Stimulated activated naive CD4-positive, alpha-beta T cell (primary cell): Measurements from ENCODE around the gene NDUFC1.
"Not testable (repeated sequence)": the region's sequence is repeated elsewhere in the genome, so short reads cannot be mapped to it uniquely, and the experiment has no call there.

Experiments
- DNase-seq, 6 experiments: peaks; one replicate each; lab custom pipeline; 2025; lab: John Stamatoyannopoulos, UW

The NDUFC1 gene

DNA sequence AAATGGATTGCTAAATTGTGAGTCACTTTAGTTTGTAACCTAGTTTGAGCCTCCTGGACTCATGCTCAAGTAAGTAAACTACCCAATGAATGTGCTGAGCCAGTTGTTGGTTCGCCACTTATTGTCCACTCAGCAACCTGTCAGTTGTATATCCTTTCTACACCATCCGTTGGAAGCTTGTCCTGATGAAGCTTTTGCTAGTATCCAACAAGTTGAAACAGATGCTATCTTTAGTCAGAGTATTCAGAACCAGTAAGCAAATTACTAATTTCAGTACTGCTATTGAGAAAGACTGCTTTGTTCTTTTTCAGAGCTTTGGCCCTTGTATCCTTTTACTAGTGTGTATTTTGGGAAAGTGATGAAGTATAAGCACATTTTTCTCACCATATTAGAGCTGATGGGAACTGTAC is 5.3 kb downstream of the NDUFC1 start:
- DNase-seq = no peak

DNA sequence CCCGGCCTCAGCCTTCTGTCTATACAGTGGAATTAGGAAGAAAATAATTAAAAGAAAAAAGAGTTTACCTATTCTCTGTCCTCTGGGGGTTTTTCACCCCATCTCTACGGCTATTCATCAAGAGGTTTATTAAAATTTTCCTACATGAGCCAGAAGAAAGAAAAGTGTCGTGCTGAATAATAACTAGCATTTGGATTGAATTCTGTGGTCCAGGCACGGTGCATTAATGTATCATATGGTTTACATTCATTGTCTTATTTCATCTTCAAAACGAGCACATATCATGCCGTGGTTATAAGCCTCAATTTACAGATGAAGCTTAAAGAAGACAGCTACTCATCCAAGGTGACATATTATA is 6.4 kb downstream of the NDUFC1 start:
- no peak for DNase-seq

DNA sequence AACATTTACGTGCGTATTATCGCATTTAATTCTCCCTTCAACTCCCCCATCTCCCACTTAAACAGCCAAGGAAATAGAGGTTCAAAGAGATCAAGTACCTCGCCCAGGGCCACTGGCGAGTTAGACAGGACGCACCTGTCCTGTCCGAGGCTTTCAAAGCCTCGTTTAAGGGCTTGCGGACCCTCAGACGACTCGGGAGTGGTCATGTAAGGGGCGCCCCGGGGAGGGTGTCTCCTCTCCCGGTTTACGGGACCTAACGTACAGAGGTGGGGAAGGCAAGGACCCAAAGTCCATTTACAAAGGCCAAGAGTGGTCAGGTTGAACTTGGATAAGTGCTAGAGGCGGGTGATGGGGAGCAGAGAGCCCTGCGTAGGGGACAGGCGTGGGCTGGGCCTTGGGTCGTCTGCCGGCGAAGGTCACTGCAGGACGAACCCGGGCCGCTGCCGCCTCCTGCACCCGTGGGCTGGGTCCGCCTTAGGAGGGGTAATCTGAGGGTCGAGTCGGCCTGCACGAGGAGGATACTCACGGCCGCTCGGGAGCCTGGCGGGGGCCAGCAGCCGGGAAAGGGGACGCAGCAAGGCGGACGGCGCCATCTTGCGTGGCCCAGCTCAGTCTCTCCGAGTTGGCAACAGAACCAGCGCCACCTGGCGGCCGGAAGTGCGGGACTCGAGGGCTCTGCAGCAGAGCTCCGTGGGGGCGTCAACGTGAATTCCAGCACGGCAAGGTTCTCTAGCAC is 6.9 kb downstream of the NDUFC1 start:
- DNase-seq = peak; percentile 81 to 95 (median 94)

DNA sequence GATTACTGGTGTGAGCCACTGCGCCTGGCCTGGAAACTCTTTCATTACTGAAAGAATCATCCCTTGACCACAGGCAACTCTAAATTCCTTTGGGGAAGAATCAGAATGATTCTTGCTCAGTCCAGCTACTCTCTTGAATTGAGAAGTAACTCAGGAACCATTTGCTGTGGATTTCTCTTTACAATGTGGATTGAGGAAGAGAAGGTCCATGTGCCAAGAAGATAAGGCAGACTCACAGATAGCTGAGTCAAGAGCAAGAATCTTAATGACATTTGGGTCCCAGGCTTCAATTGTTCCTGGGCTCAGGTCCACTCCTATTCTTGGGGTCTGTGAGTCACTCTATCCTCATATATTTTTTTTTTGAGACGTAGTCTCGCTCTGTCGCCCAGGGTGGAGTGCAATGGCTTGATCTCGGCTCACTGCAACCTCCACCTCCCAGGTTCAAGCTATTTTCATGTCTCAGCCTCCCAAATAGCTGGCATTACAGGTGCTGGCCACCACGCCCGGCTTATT is 16.0 kb downstream of the NDUFC1 start:
- no peak for DNase-seq

DNA sequence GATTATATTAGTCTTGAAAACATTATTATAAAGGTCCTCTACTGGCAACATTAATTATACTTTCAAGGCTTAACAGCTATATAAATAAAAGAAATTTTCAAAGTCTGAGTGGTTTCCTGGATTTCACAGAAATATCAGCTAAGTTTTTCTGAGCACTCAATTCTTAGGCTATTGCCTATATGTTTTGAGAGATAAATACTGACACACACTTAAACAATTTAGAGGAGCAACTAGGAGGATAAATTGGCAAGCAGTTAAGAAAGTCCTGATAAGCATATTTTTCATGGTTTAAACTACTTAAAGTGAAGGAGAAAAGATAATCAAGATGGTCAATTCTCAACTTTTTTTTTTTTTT is 19.6 kb downstream of the NDUFC1 start:
- no peak for DNase-seq

DNA sequence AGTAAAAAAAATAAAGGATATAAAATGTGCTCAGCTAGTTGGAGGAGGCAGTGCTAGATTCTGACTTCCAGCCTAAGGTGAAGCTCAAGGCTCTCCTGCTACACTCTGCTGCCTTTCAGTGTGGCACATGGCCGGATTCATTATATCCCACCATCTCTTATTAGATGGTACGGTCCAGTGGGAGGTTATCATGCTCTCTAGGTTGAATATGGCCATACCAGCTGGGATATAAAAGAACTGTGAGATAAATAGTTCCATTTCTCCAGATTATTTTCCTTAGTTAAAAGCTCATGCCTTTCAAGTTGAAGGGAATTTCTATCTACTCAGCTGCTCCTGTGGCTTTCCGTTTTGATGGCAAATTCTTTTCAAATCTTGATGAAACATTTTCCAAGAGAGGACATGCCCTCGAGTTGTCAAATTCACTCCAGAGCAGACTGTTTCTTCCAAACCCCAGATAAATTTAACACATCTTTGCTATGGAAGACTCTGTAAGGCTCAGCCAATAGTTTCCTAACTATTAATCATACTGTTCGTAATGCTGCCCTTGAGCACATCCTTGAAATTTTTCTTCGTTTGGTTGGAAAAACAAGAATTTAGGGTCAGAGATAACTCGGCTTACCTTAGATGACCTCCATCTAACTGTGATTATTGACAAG is 20.1 kb downstream of the NDUFC1 start:
- DNase-seq = no peak

DNA sequence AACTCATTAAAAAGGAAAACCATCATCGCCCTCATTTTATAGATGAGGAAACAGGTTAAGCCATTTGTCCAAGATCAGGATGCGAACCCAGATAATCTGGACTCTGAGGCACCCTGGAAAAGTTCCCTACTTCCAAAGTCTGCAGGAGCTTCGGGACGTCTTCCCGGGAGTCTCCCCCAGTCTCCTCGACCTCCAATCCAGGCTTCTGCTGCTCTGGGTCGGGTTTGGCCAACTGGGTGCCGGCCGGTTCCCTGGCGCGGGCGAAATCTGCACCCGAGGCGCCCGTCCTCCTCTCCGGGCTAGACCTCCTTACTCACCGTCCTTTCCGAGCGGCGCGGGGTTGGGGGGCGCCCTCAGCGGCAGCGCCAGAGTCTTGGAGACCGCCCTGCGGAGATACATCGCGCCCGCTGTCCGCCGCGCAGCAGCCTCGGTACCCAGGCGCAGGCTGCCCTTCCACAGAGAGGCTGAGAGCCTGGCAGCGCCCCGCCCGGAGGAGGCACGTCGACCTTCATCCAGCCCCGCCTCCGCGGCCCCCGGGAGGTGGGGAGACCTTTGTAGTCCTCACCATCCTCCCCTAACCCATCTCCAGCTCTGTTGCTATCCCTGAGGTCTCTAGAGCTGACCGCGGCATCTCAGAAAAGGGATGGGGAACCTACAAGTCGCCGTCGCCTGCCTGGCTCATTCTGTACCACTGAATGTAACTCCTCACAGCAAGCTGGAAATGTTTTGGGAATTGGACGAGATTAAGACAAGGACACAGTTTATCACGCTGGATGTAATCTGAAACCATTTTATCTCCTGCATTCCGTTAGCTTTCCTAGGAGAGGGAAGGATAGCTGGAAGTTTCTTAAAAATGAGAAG is 22.3 kb downstream of the NDUFC1 start, which contains the start of gene MGARP:
Gene MGARP (minus strand): TSS at position 466 of the 861 bp plus-strand sequence. CDS start 67 bp downstream, at position 399.
- peak in 3 of 6 experiments; percentile 9 to 22 (median 16) for DNase-seq

DNA sequence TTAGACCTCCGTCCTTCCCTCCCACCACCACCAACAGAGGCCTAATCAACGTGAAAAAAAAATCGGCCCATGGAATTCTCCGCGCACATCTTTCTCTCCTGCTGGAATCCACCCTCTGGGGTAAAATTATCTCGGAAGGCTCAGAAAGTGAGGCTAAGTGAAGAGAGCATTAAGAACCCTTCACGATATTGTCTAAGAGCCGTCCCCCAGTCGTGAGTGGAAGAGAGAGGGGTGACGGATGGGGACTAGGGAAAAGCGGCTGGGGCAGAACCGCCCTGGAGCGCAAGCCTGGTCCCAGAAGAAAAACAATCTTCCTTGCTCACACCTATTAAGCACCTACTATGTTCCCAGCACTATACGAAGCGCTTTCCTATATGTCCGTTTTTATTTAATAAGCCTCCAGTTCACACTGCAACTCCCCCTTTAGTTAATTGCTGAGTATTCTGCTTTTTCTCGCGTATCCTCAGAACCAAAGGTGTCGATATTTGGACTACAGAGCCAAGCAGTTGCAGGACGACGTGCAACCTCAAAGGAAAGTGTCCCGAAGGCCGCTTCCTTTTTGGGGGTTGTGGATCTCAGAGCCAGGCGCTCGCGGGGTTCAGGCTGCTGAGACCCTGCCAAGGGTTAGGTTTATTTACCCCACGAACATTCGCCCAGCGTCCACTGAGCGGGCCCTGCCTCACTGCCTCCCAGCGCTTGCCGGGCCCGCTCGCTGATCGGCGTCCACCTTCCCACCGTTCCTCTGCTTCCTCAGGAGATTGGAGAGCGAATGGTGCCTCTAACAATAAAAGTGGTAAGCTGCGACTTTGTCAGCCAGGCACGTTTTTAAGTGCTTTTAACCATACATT is 23.1 kb downstream of the NDUFC1 start:
- DNase-seq = peak in 2 of 6 experiments; percentile 5 to 22

DNA sequence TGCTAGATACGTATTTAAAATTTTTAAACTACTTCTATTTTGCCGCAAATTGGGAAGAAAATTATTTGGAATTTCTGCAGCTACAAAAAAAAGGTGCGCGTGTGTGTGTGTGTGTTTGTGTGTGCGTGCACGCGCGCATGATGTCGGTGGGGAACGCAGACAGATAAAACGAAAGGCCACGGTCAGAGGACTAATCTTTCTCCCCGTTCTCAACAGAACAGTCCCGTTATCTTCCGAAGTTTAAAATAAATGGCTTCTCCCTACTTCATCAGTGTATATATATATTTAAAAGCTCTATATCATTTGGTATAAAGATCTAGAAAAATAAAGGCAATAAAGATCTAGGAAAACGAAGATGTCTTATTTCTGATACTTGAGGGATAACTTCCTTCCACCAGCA is 23.8 kb downstream of the NDUFC1 start:
- DNase-seq = peak in 1 of 6 experiments; percentile 9

DNA sequence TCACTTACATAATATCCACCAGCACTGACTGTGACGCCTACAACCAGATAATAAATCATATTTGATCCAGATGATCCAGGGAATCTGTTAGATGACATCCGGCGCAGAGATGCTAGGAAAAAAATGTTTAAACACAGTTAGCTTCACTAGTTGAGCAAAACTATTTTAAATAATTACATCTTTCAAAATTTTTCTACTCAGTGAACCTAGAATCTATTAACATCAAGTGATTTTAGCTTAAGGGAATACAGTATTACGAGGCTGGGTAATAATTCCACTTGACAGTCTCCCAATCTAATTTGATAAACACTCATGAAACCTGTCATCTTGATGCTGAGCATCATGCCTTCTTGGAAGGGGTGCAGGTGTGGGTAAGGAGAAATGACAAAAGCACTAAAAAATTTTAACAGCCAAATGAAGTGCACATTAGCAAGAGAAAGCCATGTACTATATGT is 27.0 kb downstream of the NDUFC1 start:
- DNase-seq = no peak

DNA sequence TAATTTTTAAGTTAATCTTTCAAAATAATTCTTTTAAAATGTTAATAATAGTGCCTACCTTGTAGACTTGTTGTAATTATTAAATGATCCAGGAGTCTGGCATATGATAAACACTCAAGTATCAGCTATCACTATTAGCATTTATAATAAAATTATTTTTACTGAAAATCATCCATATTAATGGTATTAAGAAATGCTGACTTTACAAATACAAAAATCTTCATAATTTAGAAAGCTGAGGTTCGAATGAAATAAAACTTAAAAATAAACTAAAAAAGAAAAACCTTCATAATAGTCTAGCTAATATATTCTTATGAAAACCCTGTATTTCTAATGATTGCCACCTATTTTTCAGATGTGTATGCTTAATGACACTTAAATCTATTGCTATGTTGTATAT is 27.5 kb downstream of the NDUFC1 start:
- no peak for DNase-seq

DNA sequence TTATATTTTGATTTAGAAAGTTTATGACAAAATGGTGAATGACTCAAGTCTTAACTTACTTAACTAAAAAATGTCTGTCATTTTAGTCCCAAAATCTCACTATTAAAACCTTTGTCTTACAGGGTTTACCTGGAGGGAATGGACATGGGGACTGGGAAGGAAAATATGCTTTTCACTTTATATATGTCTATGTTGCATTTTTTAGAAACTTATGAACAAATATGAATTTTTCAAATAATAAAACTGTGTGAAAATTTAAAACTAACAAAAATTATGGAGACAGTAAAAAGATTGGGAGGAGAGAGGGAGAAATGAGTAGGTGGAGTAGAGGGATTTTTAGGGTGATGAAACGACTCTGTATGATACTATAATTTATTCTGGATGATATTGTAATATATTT is 28.4 kb downstream of the NDUFC1 start:
- DNase-seq = no peak

DNA sequence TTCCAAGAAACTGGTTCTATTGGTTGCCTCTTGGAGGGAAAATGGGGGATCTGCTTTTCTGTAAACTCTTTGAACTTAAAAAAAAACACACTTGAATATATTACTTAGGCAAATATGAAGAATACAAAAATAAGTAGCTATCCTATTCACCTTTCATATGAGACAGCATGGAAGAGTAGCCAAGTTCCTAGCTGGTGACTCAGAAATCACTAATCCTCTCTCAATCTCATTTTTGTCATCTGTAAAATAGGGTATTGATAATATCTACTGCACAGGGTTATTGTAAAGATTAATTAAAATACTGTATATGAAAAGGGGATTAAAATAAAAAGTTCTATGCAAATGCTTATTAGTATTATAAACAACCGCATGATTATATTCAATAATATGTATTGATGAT is 35.0 kb downstream of the NDUFC1 start:
- no peak for DNase-seq

DNA sequence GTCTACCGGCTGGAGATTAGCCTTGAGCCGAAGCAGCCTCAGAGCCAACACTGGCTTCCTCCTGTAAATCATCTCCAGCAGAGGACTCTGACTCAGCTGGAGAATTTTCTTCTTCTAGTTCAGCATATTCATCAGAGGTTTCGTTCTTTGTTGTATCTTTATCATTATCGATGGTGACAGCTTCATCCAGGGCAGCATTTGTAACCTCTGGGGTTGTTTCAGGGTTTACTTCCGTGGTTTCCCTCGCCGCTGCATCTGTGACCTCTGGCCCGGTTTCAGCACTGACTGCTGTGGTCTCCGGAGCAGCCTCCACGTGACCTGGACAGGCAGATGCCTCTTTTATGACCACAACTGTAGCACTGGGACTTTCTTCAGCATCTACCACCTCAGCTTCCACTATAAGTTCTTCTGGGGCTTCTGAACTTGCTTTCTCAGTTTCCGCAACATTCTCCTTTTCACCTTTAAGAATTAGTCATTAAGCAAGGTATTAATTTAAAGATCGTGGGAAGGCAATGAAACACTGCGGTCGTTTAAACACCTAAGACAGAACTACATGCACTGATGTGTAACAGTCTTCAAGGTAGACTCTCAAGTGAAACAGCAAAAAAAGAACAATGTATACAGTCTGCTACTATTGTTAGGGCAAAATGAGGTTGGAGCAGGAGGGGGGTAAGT is 35.6 kb downstream of the NDUFC1 start:
- DNase-seq = peak in 4 of 6 experiments; percentile 9 to 15 (median 12)

DNA sequence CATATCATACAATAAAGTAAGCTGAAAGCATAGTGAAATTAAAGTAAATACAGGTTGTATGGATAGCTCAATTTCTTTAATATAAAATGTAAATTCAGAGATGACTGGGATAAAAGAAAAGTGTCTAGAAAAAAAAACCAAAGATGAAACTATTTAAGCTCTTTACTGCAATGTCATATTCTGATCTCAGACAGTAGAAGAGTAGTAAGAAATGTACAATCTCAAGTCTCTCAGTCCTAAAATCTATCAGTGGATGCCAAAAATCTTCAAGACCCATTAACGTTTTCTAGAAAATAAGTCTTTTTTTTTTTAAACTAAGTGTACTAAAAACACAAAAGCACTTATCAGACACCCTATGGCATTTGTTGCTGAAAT is 36.1 kb downstream of the NDUFC1 start:
- no peak for DNase-seq

DNA sequence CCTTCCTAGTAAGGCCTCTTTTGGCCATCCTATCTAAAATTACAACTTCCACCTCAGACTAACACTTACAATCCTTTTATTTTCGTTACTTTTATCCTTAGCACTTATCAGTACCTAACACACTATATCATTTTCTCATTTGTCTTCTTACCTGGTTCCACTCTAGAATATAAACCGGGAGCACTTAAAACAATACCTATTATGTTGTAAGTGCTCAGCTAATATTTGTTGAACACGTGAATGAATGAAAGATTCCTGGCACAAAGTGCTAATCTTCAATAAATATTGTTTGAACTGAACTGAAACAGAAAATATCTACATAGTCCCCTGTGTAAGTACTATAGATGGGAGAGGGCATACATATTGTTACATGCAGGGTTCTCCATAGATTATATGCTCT is 36.6 kb downstream of the NDUFC1 start:
- no peak for DNase-seq

DNA sequence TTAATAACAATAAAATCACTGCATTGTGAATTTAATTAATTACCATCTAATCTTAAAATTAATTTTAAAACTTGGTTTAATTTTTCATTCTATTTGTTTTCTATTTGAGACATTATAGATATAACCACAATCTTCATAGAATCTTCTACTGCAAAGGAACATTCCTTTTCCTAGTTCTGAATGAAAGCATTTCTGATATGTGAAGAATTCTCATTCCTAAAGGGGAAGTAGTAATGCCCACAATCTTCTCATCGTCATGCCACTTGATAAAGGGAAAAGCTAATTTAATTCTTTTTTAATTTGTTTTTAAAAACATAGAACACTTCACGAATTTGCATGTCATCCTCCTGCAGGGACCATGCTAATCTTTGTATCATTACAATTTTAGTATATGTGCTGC is 45.9 kb downstream of the NDUFC1 start:
- no peak for DNase-seq

DNA sequence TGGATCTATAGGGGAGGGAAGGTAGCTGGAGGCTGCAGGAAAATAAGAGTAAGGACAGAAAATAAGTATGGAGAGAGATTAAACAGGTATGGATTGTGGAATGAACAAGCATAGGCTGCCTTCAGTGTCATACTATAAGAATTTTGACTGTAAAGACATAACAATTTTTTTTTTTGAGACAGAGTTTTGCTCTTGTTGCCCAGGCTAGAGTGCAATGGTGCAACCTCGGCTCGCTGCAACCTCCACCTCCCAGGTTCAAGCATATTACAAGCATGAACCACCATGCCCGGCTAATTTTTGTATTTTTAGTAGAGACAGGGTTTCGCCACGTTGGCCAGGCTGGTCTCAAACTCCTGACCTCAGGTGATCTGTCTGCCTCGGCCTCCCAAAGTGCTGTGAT is 46.7 kb downstream of the NDUFC1 start:
- not testable (repeated sequence) for DNase-seq

DNA sequence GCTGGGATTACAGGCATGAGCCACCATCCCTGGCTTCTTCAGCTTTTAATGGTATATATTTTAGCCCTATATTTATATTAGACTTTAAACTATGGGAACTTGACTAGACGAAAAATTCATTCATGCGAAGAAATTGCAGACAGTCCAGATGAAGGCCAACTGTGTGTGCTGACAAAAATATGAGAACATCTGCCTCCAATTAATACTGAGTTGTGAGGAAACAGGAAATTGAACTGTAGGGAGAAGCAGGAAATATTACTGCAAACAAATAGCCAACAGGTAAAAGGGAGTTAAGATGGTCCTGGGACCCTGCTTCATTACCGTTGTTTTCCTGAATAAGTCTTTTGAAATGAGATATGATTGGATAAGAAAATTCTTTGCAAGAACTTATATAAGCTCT is 48.6 kb downstream of the NDUFC1 start:
- DNase-seq = no peak

DNA sequence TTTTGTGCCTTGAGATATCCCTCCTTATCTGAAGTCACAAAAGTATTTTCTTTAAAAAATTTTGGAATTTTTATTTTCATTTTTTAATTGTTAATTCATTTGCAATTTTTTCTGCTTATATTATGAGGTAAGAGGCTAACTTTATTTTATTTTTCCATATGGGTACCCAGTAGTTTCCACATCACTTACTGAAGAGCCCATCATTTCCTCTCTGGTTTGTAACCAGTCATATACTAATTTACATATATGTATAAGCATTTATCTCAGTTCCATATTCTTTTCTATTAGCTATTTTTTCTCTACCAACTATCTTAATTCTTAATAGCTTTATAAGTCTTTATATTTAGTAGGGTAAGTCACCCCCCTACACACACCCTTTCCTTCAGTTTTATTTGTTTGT is 49.2 kb downstream of the NDUFC1 start:
- DNase-seq = no peak

DNA sequence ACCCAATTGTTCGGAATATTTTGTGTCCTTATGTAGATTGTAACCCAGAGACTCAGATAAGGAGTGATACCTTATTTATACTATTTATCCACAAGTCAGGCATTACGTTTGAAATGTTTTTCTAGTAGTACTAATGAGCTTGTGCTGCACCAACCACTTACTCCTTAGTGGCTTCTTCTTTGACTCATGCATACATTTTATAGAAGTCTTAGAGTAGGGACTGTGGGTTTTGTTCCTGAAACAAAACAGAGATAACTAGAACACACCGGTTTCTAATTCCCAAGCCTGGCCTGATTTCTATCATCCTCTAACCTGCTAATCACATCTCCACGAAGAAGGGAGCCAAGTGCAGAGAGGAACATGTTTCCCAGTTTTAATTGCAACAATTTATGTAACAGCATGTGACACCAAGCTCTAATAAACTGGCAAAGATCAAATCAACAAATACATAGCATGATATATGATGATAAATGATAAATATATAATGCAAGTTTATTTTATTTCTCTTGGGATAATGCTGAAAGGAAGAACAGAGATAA is 54.5 kb downstream of the NDUFC1 start:
- DNase-seq = no peak
